AG04450 (cell line): ENCODE measurements around the gene POU4F1. TPM values are rescaled to one million over a fixed set of nuclear protein-coding genes. Genes with fewer than 3 reads are reported as not detected.

ENCODE experiments used
- CTCF ChIA-PET: fragments of 300-600, 350-600 bp; formaldehyde crosslinking; extraction: SDS; loops from one replicate; lab custom pipeline; 2022; ENCODE audit warnings: antibody characterized with exemption, inconsistent platforms; lab: Charles Lee
- POLR2A ChIA-PET: fragments of 350-600 bp; formaldehyde crosslinking; extraction: SDS; loops from one replicate; lab custom pipeline; 2021; ENCODE audit warnings: antibody characterized with exemption, inconsistent platforms; lab: Yijun Ruan, JAX
- DNase-seq: peaks from one replicate; pipeline ENCODE4 v3.0.0-alpha.2; 2011; ENCODE audit warnings: low read depth, low spot score
- H3K27ac ChIP-seq: one replicate; pipeline ENCODE4 v1.5.1; 2012; ENCODE audit warnings: low read depth, low read length, control low read depth
- H3K27me3 ChIP-seq: one replicate; pipeline ENCODE4 v1.6.0; 2012; ENCODE audit warnings: low read length; ENCODE audit not compliant: control insufficient read depth, insufficient read depth
- H3K4me3 ChIP-seq: 2 replicates; pipeline ENCODE4 v1.5.1; 2011; ENCODE audit warnings: mild to moderate bottlenecking, low read depth, low read length, control low read depth
- H3K9me3 ChIP-seq: 2 replicates; pipeline ENCODE4 v1.5.1; 2012; ENCODE audit warnings: low read length; ENCODE audit not compliant: control insufficient read depth, insufficient read depth
- CTCF ChIP-seq: IDR thresholded peaks from 2 replicates; pipeline ENCODE4 v1.5.1; 2011; ENCODE audit warnings: low read depth, low read length, control low read depth, inconsistent platforms
- polyA plus RNA-seq: library from polyadenylated mRNA; depleted of rRNA; stranded (reverse); fragments of >200 nt; gene quantifications from 2 replicates; pipeline ENCODE4 v1.2.3, GENCODE V29; 2011

The POU4F1 gene
- polyA plus RNA-seq, 1 experiment, result not detected

DNA sequence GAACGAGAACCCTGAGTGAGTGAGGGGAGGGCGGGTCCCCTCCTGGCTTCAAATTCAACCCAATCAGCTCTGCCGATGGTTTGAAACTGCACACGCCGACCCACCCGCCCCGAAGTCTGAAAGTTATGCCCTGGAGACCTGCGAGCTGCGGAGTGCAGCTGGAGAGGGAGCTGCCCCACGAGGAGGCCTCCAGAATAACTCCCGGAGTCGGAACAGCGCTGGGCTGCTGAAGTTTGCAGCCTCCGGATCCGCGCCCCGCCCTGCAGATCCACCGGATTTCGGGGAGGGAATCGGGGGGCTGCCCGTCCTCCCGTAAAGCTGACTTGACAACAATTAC is 7.0 kb downstream of the POU4F1 start:
- Histone ChIP-seq H3K9me3 (peaks cover 6% of the 10 kb centered on the region), H3K27ac (no peak overlapping the region), H3K27me3 (peaks cover 90% of the 10 kb centered on the region), H3K4me3 (no peak overlapping the region)
- DNase-seq, result no peak
- TF ChIP-seq CTCF, result no peak
- POLR2A ChIA-PET, result no interaction called here
- CTCF ChIA-PET, result interaction anchor here (1.0 kb wide), 1 partner anchor 805 kb away, joined by 4 read pairs; no protein-coding TSS in a partner anchor

GRCh38 chr13:78595495-78596398 is 7.6 kb downstream of the POU4F1 start:
- H3K9me3 ChIP-seq, result peaks cover 6% of the 10 kb centered on the region
- POLR2A ChIA-PET, result no interaction called here
- H3K27me3 ChIP-seq, result peaks cover 83% of the 10 kb centered on the region
- H3K4me3 ChIP-seq, result no peak overlapping the region
- CTCF ChIA-PET, result interaction anchor here (0.7 to 1.0 kb wide), 2 partner anchors 779 to 804 kb away, joined by 3 to 4 read pairs; no protein-coding TSS in a partner anchor
- TF ChIP-seq CTCF, result no peak
- H3K27ac ChIP-seq, result no peak overlapping the region
- no peak for DNase-seq

DNA sequence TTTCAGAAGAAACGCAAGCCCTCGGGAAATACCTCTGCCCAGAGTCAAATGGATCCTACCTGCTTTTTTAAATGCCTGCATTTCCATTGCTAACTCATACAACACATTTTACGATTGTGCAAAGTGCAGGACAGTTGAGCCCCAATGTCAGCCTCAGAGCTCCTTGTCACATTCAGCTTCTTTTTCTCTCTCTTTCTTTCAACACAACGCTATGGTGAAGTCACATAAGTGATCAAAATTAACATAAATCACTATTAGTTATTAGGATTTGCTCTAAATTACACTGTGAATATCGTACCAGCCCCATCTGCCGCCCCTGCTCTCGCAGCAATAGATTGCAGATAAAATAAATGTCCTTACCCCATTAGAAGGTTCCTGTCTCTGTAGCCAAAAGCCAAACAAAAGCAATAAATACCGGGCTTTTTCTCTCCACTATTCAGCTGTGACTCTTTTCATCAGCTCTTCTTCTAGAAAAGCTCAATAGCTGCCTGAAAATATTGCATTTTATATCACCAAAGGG is 8.8 kb downstream of the POU4F1 start:
- CTCF ChIA-PET, result interaction anchor here (0.6 kb wide), 1 partner anchor 28 kb away, joined by 3 read pairs; no protein-coding TSS in a partner anchor
- TF ChIP-seq CTCF, result no peak
- H3K27me3 ChIP-seq, result peaks cover 74% of the 10 kb centered on the region
- no peak for DNase-seq
- H3K4me3 ChIP-seq, result no peak overlapping the region
- POLR2A ChIA-PET, result no interaction called here
- H3K27ac ChIP-seq, result no peak overlapping the region
- H3K9me3 ChIP-seq, result peaks cover 6% of the 10 kb centered on the region

DNA sequence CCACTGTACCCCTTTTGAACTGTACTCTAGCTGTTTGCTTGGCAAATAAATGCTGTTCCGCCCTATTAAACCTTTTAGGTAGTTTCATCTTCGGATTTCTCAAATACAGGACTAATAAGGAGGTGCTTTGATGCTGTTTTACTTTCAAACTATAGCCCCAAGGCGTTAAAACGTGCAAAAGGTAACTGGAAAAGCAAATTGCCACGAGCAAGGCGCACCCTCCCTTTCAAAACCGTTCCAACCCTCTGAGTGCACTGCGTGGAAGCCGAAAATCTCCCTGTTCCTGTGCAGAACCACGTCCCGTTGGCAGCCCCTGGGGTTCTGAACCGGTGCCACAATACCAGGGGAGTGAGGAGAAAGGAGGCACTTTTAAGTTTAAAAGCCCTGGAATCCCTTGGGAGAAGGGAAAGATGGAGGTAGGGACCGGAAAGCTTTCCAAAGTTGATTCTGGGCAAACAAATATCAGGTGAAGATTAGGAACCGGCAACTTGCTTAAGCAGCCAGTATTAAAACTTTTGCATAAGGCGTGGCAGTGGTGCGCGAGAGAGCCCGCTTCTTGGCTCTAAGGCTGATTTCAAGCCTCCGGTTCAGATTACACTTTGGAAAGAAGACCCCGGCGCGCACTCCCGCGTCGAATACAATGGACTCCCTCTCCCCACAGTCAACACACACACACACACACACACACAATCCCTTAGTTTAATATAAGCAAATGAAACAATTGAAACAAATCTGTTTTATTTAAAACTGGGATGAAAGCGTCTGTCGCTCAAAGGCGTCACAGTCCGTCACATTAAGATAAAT is 9.5 kb downstream of the POU4F1 start:
- no peak for DNase-seq
- Histone ChIP-seq H3K9me3 (peaks cover 6% of the 10 kb centered on the region), H3K4me3 (no peak overlapping the region), H3K27me3 (peaks cover 69% of the 10 kb centered on the region), H3K27ac (no peak overlapping the region)
- ChIA-PET CTCF (no interaction called here), POLR2A (no interaction called here)
- no peak for TF ChIP-seq CTCF
